Erythroblast (primary cell): Measurements from ENCODE around the gene RAD54L.

Source experiments
- GATA1 ChIP-seq: IDR thresholded peaks from 2 replicates; pipeline ENCODE4 v1.6.1; 2011; ENCODE audit warnings: low read depth, mild to moderate bottlenecking, control low read depth, low read length, moderate library complexity
- POLR2A ChIP-seq: IDR thresholded peaks from 2 replicates; pipeline ENCODE4 v1.6.1; 2011; ENCODE audit warnings: mild to moderate bottlenecking, low read length

DNA sequence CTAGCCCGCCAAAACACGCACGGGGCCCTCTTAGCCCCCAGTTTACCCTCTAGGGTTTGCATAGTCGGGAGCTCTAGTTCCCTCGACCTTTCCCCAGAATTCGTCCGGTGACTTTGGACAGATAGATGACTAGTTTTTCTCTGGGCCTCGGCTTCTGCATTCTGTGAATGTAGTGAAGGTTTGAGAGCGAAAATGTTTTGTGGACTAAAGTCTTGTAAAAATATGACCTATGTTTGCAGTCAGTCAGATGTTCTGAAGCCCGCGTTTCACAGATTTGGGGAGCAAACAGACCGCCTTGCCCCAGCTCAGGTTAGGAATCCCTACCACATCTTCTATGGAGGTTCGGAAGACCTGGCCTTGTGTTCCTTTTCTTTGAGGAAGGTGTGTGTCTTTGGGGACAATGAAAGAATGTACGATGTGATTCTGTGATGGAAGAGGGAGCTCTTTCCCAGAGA lies 56.3 kb downstream of the RAD54L start:
- peak; percentile 43 for TF ChIP-seq POLR2A
- no peak for TF ChIP-seq GATA1
